Esophagus (tissue), 2 donors: ENCODE measurements around the gene ADARB2. TPM values are rescaled to one million over a fixed set of nuclear protein-coding genes. Genes with fewer than 3 reads are reported as not detected.

Experiments
- H3K27ac ChIP-seq, 2 donors: one replicate each; pipeline ENCODE4 v1.5.1; 2013; ENCODE audit warnings: low read depth in 2 of 2, mild to moderate bottlenecking in 2 of 2, inconsistent platforms in 1 of 2, low read length in 1 of 2, moderate library complexity in 1 of 2
- H3K27me3 ChIP-seq, 2 donors: one replicate each; pipeline ENCODE4 v1.6.1; 2013; ENCODE audit warnings: low read length in 2 of 2, control low read depth in 1 of 2, mild to moderate bottlenecking in 1 of 2; ENCODE audit not compliant: insufficient read depth in 2 of 2, control insufficient read depth in 1 of 2
- H3K36me3 ChIP-seq, 2 donors: one replicate each; pipeline ENCODE4 v1.6.1; 2013; ENCODE audit warnings: low read length in 1 of 2; ENCODE audit not compliant: control insufficient read depth in 2 of 2, insufficient read depth in 2 of 2
- H3K4me1 ChIP-seq, 2 donors: one replicate each; pipeline ENCODE4 v1.6.1; 2013; ENCODE audit warnings: low read length in 1 of 2; ENCODE audit not compliant: control insufficient read depth in 2 of 2, insufficient read depth in 2 of 2
- H3K4me3 ChIP-seq, 2 donors: one replicate each; pipeline ENCODE4 v1.5.1; 2013; ENCODE audit warnings: low read length in 2 of 2, mild to moderate bottlenecking in 2 of 2, low read depth in 1 of 2, moderate library complexity in 1 of 2
- H3K9me3 ChIP-seq, 2 donors: one replicate each; pipeline ENCODE4 v1.6.1; 2013; ENCODE audit warnings: mild to moderate bottlenecking in 2 of 2, low read depth in 1 of 2, low read length in 1 of 2, moderate library complexity in 1 of 2; ENCODE audit not compliant: control insufficient read depth in 2 of 2, insufficient read depth in 1 of 2
- WGBS, 2 donors: extraction: QIAGEN DNeasy Blood & Tissue Kit; methylation state at CpG; one replicate each; pipeline ENCODE4 v1.1.7; 2013; 5-methylcytosine and 5-hydroxymethylcytosine counted together
- polyA plus RNA-seq, 2 donors: library from polyadenylated mRNA; stranded (reverse); fragments of 200-250 nt; gene quantifications; one replicate each; pipeline ENCODE4 v1.2.3, GENCODE V29; 2013
- donor health status: healthy with polysubstance abuse.
- donor health status: Bipolar disorder and iron deficiency.

The ADARB2 gene
- polyA plus RNA-seq, 2 donors: 0.33 to 0.65 TPM

DNA sequence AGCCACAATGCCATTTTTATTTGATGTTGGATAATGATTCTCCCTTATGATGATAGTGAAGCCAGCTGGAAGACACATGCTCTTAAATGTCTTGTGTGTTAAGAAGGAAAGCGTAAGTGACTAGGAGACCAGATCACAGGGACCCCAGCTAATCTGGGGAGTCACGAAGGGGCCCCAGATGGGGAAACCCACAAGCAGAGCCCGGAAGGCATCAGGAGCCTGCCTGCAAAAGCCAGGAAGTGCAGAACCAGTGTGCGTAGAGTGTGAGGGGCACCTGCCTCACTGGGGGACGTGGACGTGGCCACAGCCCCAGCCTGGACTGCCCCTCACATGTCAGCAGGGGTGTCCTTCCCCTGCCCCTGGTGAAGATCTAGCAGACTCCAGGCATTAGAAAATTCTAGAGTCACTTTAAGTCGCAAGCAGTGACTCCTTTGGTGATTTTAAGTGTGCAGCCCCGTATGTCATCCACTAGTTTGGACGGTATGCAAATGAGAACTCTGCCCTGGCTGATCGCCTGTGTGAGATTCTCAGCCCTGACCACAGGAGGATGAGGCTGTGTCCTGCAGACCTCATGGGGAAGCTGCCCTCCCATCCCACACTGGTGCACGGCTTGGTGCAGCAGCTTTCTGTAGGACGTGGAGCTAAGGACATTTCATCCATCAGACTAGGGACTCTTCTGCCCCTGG lies 438.1 kb downstream of the ADARB2 start:
- no peaks in the 10 kb centered on the region for H3K27me3 ChIP-seq
- 68 to 69% methylated on average over 12 of the region's 12 CpGs for WGBS, 2 donors
- no peaks in the 10 kb centered on the region for H3K9me3 ChIP-seq
- no peaks in the 10 kb centered on the region for H3K4me1 ChIP-seq
- H3K4me3 ChIP-seq: no peak overlapping the region
- no peaks in the 10 kb centered on the region for H3K36me3 ChIP-seq
- no peak overlapping the region for H3K27ac ChIP-seq

GRCh38 chr10:1297566-1298301 lies 439.6 kb downstream of the ADARB2 start:
- no peak overlapping the region for H3K27ac ChIP-seq
- H3K27me3 ChIP-seq: no peaks in the 10 kb centered on the region
- WGBS, 2 donors: 69 to 72% methylated on average over 12 to 14 of the region's 14 CpGs

DNA sequence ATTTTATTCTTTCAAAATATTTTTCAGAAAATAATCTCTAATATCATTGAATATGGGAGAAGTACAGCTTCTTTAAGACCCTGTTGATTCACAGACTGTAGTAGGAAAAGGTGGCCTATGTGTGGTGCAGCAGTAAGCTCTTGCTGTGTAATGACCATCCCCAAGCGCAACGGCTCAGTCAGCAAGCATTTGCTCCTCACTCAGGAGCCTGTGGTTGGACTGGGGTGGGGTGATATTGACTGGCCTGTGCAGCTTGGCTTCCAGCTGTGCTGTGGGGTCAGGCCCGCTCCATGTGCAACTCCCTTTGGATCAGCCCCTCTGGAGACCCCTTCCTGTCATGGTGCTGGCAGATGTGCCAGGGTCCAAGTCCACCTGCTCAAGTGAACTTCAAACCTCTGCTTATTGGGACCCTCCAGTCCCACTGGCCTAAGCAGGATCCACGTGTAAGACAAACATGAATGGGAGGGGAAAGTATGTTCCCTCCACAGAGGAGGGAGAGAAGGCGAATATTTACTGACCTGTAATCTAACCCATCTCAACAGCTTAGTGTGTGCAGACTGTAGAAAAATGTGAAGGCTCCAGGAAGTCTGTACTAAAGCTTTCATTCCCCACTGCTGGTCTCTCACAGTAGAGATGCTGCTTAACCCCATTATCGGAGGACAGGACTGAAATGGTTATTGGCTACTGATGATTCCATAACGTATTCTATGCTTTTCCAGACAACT lies 441.4 kb downstream of the ADARB2 start:
- no peaks in the 10 kb centered on the region for H3K27me3 ChIP-seq

More at GRCh38 chr10:1297566-1298301, 439.6 kb downstream of the ADARB2 start:
- no peak overlapping the region for H3K4me3 ChIP-seq
- H3K9me3 ChIP-seq: no peaks in the 10 kb centered on the region
- no peaks in the 10 kb centered on the region for H3K4me1 ChIP-seq
- no peaks in the 10 kb centered on the region for H3K36me3 ChIP-seq

DNA sequence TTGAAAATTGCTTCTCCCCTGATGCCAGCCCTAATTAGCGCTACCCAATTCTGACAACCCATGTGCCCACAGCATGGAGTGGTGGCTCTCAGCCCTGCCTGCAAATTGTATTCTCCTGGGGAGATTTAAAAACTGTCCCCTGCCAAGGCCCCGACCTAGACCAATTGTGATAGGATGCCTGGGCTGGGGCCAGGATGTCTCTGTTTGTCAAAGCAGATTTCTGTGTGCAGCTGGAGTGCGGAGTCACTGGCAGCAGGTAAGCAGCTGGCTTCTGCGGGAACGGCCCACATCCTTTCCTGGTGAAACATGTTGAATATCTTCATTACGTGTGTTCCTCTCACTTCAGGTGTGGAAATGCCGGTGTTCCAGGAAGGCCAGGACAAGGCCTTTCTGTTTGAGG lies 442.6 kb downstream of the ADARB2 start:
- 82 to 90% methylated on average over 7 of the region's 7 CpGs for WGBS, 2 donors

More for the DNA sequence above, 441.4 kb downstream of the ADARB2 start:
- Histone ChIP-seq H3K9me3 (no peaks in the 10 kb centered on the region), H3K4me3 (no peak overlapping the region), H3K4me1 (no peaks in the 10 kb centered on the region), H3K36me3 (no peaks in the 10 kb centered on the region), H3K27ac (no peak overlapping the region)
- WGBS, 2 donors: 91 to 92% methylated on average over 7 of the region's 7 CpGs

DNA sequence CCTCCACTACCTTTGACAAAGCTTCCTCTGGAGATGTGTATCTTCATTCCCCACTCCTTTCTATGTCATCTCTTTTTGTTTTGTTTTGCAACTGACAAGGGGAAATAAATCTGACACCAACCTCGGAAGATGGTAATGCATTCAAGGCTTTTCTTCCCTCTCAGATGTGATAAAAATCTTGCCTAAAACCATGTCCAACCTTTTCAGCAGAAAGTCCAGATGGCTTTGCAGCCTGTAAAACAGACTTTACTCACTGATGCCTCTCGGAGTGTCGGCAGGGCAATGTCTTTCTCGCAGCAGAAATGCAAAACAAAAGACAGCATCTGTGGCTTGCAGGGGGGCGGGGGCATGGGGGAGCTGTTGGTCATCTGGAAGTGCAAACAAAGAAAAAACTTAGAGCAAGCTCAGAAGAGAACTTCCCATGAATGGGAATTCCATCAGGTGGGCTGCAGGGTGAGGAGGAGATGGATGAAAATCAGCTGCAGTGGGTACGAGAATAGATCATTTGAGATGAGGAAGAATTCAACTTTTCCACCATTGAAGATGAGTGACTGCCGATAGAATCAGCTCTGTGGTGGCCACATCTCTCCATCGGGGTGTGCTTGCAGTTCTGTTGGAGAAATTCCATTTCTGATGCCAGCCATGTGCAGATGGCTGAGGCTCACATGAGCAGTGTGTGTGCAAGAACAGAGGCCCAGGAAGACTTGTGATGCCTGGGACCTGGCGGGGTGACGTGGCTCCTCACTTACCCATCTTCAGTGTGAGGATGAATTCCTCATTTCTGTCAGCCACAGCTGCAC lies 443.5 kb downstream of the ADARB2 start:
- Histone ChIP-seq H3K27me3 (no peaks in the 10 kb centered on the region), H3K4me1 (peaks cover 2 to 9% of the 10 kb centered on the region in 2 donors), H3K36me3 (no peaks in the 10 kb centered on the region), H3K4me3 (no peak overlapping the region), H3K9me3 (no peaks in the 10 kb centered on the region), H3K27ac (no peak overlapping the region)
- 55 to 66% methylated on average over 10 of the region's 10 CpGs for WGBS, 2 donors

More for the DNA sequence above, 442.6 kb downstream of the ADARB2 start:
- Histone ChIP-seq H3K36me3 (no peaks in the 10 kb centered on the region), H3K9me3 (no peaks in the 10 kb centered on the region), H3K27ac (no peak overlapping the region), H3K27me3 (no peaks in the 10 kb centered on the region), H3K4me3 (no peak overlapping the region), H3K4me1 (peaks cover 2 to 4% of the 10 kb centered on the region in 2 donors)

GRCh38 chr10:1293157-1293556 lies 444.2 kb downstream of the ADARB2 start:
- H3K4me3 ChIP-seq: no peak overlapping the region
- no peak overlapping the region for H3K27ac ChIP-seq

GRCh38 chr10:1292611-1293031 lies 444.7 kb downstream of the ADARB2 start:
- WGBS, 2 donors: 61 to 67% methylated on average over 13 of the region's 13 CpGs
- H3K4me3 ChIP-seq: no peak overlapping the region
- no peaks in the 10 kb centered on the region for H3K27me3 ChIP-seq

More at GRCh38 chr10:1293157-1293556, 444.2 kb downstream of the ADARB2 start:
- no peaks in the 10 kb centered on the region for H3K36me3 ChIP-seq
- 11 to 12% methylated on average over 5 of the region's 5 CpGs for WGBS, 2 donors
- H3K4me1 ChIP-seq: peaks cover 2 to 13% of the 10 kb centered on the region in 2 donors
- H3K27me3 ChIP-seq: no peaks in the 10 kb centered on the region
- no peaks in the 10 kb centered on the region for H3K9me3 ChIP-seq

DNA sequence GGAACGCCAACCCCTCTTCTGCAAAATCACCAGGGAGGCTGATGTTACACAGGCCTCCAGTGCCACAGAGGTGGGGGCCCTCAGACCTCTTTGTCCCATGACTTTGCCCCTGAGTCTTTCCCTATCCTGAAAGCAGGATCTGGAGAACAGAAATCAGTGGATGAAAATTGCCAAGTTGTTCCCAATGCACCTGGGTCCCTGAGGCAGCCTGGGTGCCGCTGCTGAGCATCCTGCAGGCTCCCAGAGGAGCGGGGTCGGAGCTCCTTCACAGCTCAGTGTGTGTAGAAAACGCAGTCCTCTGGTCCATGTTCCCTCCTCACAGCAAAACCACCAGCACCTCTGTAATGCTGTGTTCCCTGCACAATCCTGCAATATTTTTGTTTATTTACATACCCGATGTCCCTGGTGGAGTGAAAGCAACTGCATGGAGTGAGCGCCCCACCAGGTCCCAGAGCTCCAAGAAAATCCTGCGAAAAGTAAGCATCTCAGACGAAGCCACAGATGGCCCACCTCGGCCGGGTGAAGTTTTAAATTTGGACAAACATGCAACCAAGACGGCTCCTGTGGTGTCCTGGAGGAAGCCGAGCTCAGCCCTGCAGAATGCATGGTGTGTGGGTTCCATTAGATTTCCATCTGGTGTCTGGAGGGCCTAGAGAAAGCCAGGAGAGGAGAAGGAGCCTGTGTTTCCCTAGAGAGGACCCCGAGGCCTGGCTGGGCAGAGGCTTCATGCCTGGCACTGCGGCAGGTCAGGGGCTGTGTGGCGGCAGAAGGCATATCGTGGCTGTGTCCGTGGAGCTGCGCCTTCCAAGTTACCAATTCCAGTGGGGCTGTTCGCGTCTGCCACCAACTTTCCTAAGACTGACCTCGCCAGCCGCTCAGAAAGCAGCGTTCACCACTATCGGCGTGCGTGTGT lies 445.9 kb downstream of the ADARB2 start:
- no peaks in the 10 kb centered on the region for H3K36me3 ChIP-seq

More at GRCh38 chr10:1292611-1293031, 444.7 kb downstream of the ADARB2 start:
- peaks cover 2 to 17% of the 10 kb centered on the region in 2 donors for H3K4me1 ChIP-seq
- no peaks in the 10 kb centered on the region for H3K9me3 ChIP-seq
- H3K36me3 ChIP-seq: no peaks in the 10 kb centered on the region
- no peak overlapping the region for H3K27ac ChIP-seq

More for the DNA sequence above, 445.9 kb downstream of the ADARB2 start:
- WGBS, 2 donors: 88 to 92% methylated on average over 27 of the region's 27 CpGs
- no peak overlapping the region for H3K27ac ChIP-seq
- H3K4me1 ChIP-seq: peaks cover 2 to 17% of the 10 kb centered on the region in 2 donors
- no peaks in the 10 kb centered on the region for H3K27me3 ChIP-seq
- no peak overlapping the region for H3K4me3 ChIP-seq
- H3K9me3 ChIP-seq: no peaks in the 10 kb centered on the region
